Spleen (tissue), 7 donors: ENCODE results near the gene HDAC8.

ENCODE experiments used
- CTCF ChIP-seq, 11 experiments: fragments of 200-600 bp in 7 of 11; fragments of 450-650 bp in 4 of 11; sonication (generic) in 4 of 11; IDR thresholded peaks in 8 of 11; conservative IDR thresholded peaks in 3 of 11; 1 replicate in 7 of 11; 2 replicates in 4 of 11; pipeline versions ENCODE4 v1.4.0 to v1.8.0; 2016 to 2021; ENCODE audit warnings: antibody characterized with exemption in 11 of 11, inconsistent platforms in 4 of 11, mild to moderate bottlenecking in 1 of 11
- POLR2A ChIP-seq, 3 donors: fragments of 450-650 bp; IDR thresholded peaks; one replicate each; pipeline ENCODE4 v1.5.1; 2017; ENCODE audit warnings: antibody characterized with exemption in 3 of 3, mild to moderate bottlenecking in 1 of 3
- POLR2AphosphoS5 ChIP-seq, 3 donors: sonication (generic); formaldehyde crosslinking; IDR thresholded peaks; one replicate each; pipeline ENCODE4 v1.5.1; 2017; ENCODE audit warnings: antibody characterized with exemption in 3 of 3
- donor health status: DM: no; HTN: no; CAD: no; lungs with moderate emphysema.
- donor health status: DM: no; HTN: no; CAD: no.
- donor health status: DM: no; HTN: no; CAD: no.

DNA sequence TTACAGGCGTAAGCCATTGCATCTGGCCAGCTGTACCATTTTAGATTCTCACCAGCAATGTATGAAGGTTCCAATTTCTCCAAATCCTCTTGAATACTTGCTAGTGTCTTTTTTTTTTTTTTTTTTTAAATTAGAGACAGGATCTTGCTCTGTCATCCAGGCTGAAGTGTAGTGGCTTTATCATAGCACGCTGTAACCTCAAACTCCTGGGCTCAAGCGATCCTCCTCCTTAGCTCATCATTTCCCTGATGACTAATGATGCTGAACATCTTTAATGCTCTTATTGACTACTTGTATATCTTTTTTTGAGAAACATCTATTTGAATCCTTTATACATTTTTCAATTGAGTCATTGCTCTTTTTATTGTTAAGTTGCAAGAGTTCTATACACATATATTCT is 40.3 kb downstream of the HDAC8 start:
- TF ChIP-seq CTCF (IDR thresholded peaks at IDR 0.05 in 8 of 11, conservative IDR thresholded peaks at IDR 0.05 in 3 of 11) (no peak), POLR2A (IDR thresholded peaks at IDR 0.05) (no peak), POLR2AphosphoS5 (IDR thresholded peaks at IDR 0.05) (no peak)
